GM12891 (cell line): ENCODE measurements around the gene ZNF446.
"Not testable (repeated sequence)": the region's sequence is repeated elsewhere in the genome, so short reads cannot be mapped to it uniquely, and the experiment has no call there.

Source experiments
- PAX5 ChIP-seq: IDR thresholded peaks from 2 replicates; pipeline ENCODE4 v1.6.1; 2011; ENCODE audit warnings: low read length, moderate library complexity, mild to moderate bottlenecking; ENCODE audit not compliant: insufficient read depth, severe bottlenecking
- POLR2A ChIP-seq: IDR thresholded peaks from 2 replicates; pipeline ENCODE4 v1.6.1; 2011; ENCODE audit warnings: low read depth, low read length, control low read depth
- POLR2AphosphoS5 ChIP-seq: IDR thresholded peaks from 2 replicates; pipeline ENCODE4 v1.6.1; 2011; ENCODE audit warnings: low read depth, low read length, control low read depth
- SPI1 ChIP-seq: IDR thresholded peaks from 2 replicates; pipeline ENCODE4 v1.6.1; 2011; ENCODE audit warnings: low read depth, low read length, control low read depth

- TF ChIP-seq SPI1, POLR2AphosphoS5, POLR2A, PAX5: not testable (repeated sequence)
Observed at GRCh38 chr19:58449980-58450379, 26.2 kb upstream of the ZNF446 start.
